SU-DHL-6 (cell line): ENCODE measurements around the gene PPARG.

Experiments
- CTCF ChIP-seq: fragments of 200-600 bp; sonication (generic); IDR thresholded peaks from one replicate; pipeline ENCODE4 v1.5.1; 2017; ENCODE audit warnings: antibody characterized with exemption, mild to moderate bottlenecking, low read length, moderate library complexity; ENCODE audit not compliant: insufficient read depth, poor library complexity, severe bottlenecking
- EZH2phosphoT487 ChIP-seq: fragments of 200-600 bp; sonication (generic), shearing (Covaris generic); conservative IDR thresholded peaks from 2 replicates; pipeline ENCODE4 v1.6.1; 2018; ENCODE audit warnings: mild to moderate bottlenecking, antibody characterized with exemption, low read length, moderate library complexity, mixed read lengths

GRCh38 chr3:12303993-12304392, 15.1 kb downstream of the PPARG start:
- TF ChIP-seq CTCF (no peak), EZH2phosphoT487 (no peak)
